Calu3 (cell line): ENCODE data around the gene FCMR. TPM values are rescaled to one million over a fixed set of nuclear protein-coding genes. Genes with fewer than 3 reads are reported as not detected.

Experiments used
- BruUV-seq: library from RNA; stranded (reverse); fragments of 400-500 nt; replicated peaks from 2 replicates; lab custom pipeline; 2021; lab: Mats Ljungman, UMichigan
- CTCF ChIA-PET: fragments of 300-600 bp; sonication (Branson Sonifier 250); formaldehyde crosslinking; loops from one replicate; lab custom pipeline; 2022; ENCODE audit warnings: antibody characterized with exemption; lab: Charles Lee
- DNase-seq: peaks from one replicate; pipeline ENCODE4 v3.0.0; 2022
- H3K27ac Mint-ChIP-seq: one replicate; pipeline ENCODE4 v1.8.0; 2022; ENCODE audit warnings: mixed read lengths; ENCODE audit not compliant: unreplicated experiment
- H3K27me3 Mint-ChIP-seq: one replicate; pipeline ENCODE4 v1.8.0; 2022; ENCODE audit warnings: mixed read lengths; ENCODE audit not compliant: unreplicated experiment
- H3K36me3 Mint-ChIP-seq: one replicate; pipeline ENCODE4 v1.8.0; 2022; ENCODE audit warnings: mild to moderate bottlenecking, moderate library complexity, mixed read lengths; ENCODE audit not compliant: insufficient read depth, unreplicated experiment
- H3K4me1 Mint-ChIP-seq: one replicate; pipeline ENCODE4 v1.8.0; 2022; ENCODE audit warnings: mild to moderate bottlenecking, low read depth, mixed read lengths; ENCODE audit not compliant: unreplicated experiment
- H3K4me3 Mint-ChIP-seq: one replicate; pipeline ENCODE4 v1.8.0; 2022; ENCODE audit warnings: mild to moderate bottlenecking, low read depth, moderate library complexity, mixed read lengths; ENCODE audit not compliant: unreplicated experiment
- H3K9me3 Mint-ChIP-seq: one replicate; pipeline ENCODE4 v1.8.0; 2022; ENCODE audit warnings: low read depth, mixed read lengths; ENCODE audit not compliant: unreplicated experiment
- CTCF ChIP-seq: fragments of 200-600 bp; IDR thresholded peaks from one replicate; pipeline ENCODE4 v1.8.0; 2022; ENCODE audit warnings: antibody characterized with exemption; ENCODE audit not compliant: unreplicated experiment
- intact Hi-C: fragments of 100-400 bp; cut with micrococcal nuclease; formaldehyde crosslinking; loops from one replicate; pipeline ENCODE4 v1.10.0; 2022; ENCODE audit not compliant: unreplicated experiment
- total RNA-seq: library from RNA; stranded (reverse); gene quantifications from 2 replicates; pipeline ENCODE4 v1.2.3, GENCODE V29; 2022

The FCMR gene
- total RNA-seq, 1 experiment from 2014 or later: 1.1 TPM

- Mint-ChIP-seq H3K36me3 (no peaks in the 10 kb centered on the region), H3K27me3 (peaks cover 79% of the 10 kb centered on the region), H3K4me1 (no peaks in the 10 kb centered on the region), H3K9me3 (no peaks in the 10 kb centered on the region), H3K4me3 (no peak overlapping the region), H3K27ac (no peak overlapping the region)
- CTCF ChIA-PET: no interaction called here
- no peak for DNase-seq
- no TSS peak for BruUV-seq
- no peak for TF ChIP-seq CTCF
- intact Hi-C loops: no loop called here
These were observed 54.5 kb downstream of the FCMR start for GRCh38 chr1:206867239-206867638.

GRCh38 chr1:206866062-206866461 lies 55.7 kb downstream of the FCMR start:
- H3K4me1 Mint-ChIP-seq: no peaks in the 10 kb centered on the region
- no peak overlapping the region for H3K27ac Mint-ChIP-seq
- no peak overlapping the region for H3K4me3 Mint-ChIP-seq
- intact Hi-C loops: no loop called here
- H3K36me3 Mint-ChIP-seq: no peaks in the 10 kb centered on the region
- peaks cover 2% of the 10 kb centered on the region for H3K9me3 Mint-ChIP-seq
- CTCF ChIA-PET: interaction anchor here (0.8 to 1.1 kb wide), 3 partner anchors 11 to 151 kb away, joined by 3 read pairs; no protein-coding TSS in a partner anchor
- DNase-seq: no peak
- no peak for TF ChIP-seq CTCF
- no TSS peak for BruUV-seq
- peaks cover 85% of the 10 kb centered on the region for H3K27me3 Mint-ChIP-seq

- peak; percentile 88 for DNase-seq
- Mint-ChIP-seq H3K27ac (no peak within 1 kb of the TSS), H3K9me3 (peaks cover 2% of the 10 kb centered on the region), H3K4me1 (no peaks in the 10 kb centered on the region), H3K36me3 (no peaks in the 10 kb centered on the region), H3K27me3 (peaks cover 85% of the 10 kb centered on the region), H3K4me3 (no peak within 1 kb of the TSS)
- intact Hi-C loops: loop anchor here (2.0 kb wide), 2 partner anchors 46 to 114 kb away; no protein-coding TSS in a partner anchor
- TF ChIP-seq CTCF: peak; percentile 86
- CTCF ChIA-PET: interaction anchor here (0.7 to 1.1 kb wide), 3 partner anchors 10 to 117 kb away, joined by 3 to 4 read pairs (median 3); no protein-coding TSS in a partner anchor
- no TSS peak for BruUV-seq
These were observed 56.6 kb downstream of the FCMR start, which contains the start of gene IL20 for GRCh38 chr1:206864939-206865671. IL20 (plus strand) TSS chr1:206865623; CDS start chr1:206865853, 230 bp downstream.

- peaks cover 2% of the 10 kb centered on the region for H3K9me3 Mint-ChIP-seq
- H3K36me3 Mint-ChIP-seq: no peaks in the 10 kb centered on the region
- CTCF ChIA-PET: interaction anchor here (0.6 to 0.9 kb wide), 2 partner anchors 46 to 49 kb away, joined by 3 read pairs; no protein-coding TSS in a partner anchor
- H3K27ac Mint-ChIP-seq: no peak overlapping the region
- DNase-seq: no peak
- intact Hi-C loops: no loop called here
- BruUV-seq: no TSS peak
- H3K27me3 Mint-ChIP-seq: peaks cover 72% of the 10 kb centered on the region
- H3K4me3 Mint-ChIP-seq: no peak overlapping the region
- TF ChIP-seq CTCF: no peak
- H3K4me1 Mint-ChIP-seq: no peaks in the 10 kb centered on the region
These were observed 58.5 kb downstream of the FCMR start for GRCh38 chr1:206863266-206863665.
